RWPE1 (cell line): Measurements from ENCODE around the gene TRABD.

ENCODE experiments used
- CTCF ChIA-PET: fragments of 350-600 bp; sonication (Branson Sonifier 250); formaldehyde crosslinking; extraction: SDS; loops from one replicate; lab custom pipeline; 2021; lab: Yijun Ruan, JAX
- POLR2A ChIA-PET: fragments of 400-600 bp; formaldehyde crosslinking; extraction: SDS; loops from one replicate; lab custom pipeline; 2020; ENCODE audit warnings: antibody characterized with exemption; ENCODE audit not compliant: low non-redundant PET; lab: Yijun Ruan, JAX
- DNase-seq: peaks from one replicate; pipeline ENCODE4 v3.0.0; 2012; ENCODE audit warnings: low spot score
- H3K27ac ChIP-seq: fragments of 450-650 bp; 2 replicates; pipeline ENCODE4 v1.5.1; 2017
- TF ChIP-seq, protein P1 (sequence below): fragments of 450-650 bp; conservative IDR thresholded peaks from 2 replicates; pipeline ENCODE4 v1.5.1; 2017; ENCODE audit warnings: low read depth, mild to moderate bottlenecking

TRABD gene

DNA sequence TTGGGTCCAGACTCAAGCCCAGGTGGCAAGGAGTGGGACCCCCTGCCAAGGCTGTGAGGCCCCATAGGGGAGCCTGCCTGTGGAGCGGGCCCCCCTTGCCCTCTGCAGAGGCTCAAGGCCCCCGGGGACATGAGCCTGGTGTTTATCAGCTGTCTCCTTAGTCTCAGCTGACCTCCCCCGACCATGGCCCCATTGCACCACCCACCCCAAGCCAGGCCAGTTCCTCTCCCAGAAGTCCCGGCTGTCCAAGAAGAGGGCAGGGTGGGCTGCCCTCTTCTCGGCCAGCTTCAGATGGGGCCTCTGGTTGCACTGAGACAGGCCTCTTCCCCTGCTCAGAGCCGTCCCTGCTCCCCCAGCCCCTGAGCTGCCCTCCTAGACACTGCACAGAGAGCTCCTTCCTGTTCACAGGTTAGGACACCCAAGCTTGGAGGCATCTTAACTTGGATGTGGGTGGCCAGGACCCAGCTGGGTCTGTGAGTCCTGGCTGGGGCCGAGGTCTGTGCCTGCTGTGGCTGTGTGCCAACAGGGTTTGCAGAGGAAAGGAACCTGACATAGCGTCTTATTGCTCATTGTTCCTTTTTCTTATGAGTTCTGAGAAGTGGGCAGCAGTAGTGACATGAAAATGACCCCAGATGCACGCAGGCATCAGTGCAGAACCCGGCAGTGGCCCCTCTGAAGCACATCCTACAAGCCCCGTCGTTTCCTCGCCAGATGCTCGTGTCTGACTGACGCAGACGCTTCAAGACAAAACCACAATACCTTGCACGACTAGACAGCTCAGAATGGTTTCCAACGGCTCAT is 5.4 kb downstream of the TRABD start:
- TF ChIP-seq, protein P1, sequence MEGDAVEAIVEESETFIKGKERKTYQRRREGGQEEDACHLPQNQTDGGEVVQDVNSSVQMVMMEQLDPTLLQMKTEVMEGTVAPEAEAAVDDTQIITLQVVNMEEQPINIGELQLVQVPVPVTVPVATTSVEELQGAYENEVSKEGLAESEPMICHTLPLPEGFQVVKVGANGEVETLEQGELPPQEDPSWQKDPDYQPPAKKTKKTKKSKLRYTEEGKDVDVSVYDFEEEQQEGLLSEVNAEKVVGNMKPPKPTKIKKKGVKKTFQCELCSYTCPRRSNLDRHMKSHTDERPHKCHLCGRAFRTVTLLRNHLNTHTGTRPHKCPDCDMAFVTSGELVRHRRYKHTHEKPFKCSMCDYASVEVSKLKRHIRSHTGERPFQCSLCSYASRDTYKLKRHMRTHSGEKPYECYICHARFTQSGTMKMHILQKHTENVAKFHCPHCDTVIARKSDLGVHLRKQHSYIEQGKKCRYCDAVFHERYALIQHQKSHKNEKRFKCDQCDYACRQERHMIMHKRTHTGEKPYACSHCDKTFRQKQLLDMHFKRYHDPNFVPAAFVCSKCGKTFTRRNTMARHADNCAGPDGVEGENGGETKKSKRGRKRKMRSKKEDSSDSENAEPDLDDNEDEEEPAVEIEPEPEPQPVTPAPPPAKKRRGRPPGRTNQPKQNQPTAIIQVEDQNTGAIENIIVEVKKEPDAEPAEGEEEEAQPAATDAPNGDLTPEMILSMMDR: no peak
- CTCF ChIA-PET: interaction anchor here (0.5 to 0.6 kb wide), 2 partner anchors 19 to 184 kb away, joined by 4 read pairs; no protein-coding TSS in a partner anchor
- peak overlapping the region; percentile 97 for H3K27ac ChIP-seq
- POLR2A ChIA-PET: no interaction called here
- DNase-seq: no peak

DNA sequence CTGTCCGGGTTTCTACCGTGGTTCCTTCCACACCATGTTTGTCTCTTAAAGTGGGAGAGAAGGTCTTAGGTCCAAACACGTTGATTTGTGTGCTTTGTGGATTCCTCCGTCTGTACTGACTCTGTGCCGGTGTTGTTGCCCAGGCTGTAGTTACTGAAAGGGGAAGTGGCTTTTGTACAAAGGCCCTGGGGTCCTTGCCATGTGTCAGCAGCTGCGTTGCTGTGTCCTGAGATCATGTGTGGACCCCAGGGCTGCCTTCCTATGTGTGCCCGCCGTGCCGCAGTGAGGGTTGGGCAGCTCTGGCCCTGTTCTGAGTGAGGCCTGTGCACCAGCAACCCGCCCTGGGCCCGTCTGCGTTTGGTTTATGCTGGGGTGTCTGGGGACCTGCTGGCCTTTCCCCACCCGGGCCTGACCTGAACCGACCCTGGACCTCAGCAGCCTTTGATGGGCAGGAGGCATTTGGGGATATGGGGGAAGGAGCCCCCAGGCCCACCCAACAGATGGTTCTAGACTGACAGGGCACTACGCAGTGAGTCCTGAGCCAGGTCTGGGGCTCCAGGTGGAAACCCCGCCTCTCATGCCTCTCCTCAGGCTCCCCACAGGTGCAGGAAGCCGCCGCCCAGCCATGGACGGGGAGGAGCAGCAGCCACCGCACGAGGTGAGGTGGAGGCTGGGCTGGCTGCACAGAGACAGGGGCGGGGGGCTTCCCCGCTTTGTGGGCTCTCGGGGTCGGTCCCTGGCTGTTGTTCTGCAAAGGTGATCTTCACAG is 6.9 kb downstream of the TRABD start:
- CTCF ChIA-PET: no interaction called here
- peak overlapping the region; percentile 97 for H3K27ac ChIP-seq
- DNase-seq: no peak
- TF ChIP-seq, protein P1: no peak
- POLR2A ChIA-PET: no interaction called here

DNA sequence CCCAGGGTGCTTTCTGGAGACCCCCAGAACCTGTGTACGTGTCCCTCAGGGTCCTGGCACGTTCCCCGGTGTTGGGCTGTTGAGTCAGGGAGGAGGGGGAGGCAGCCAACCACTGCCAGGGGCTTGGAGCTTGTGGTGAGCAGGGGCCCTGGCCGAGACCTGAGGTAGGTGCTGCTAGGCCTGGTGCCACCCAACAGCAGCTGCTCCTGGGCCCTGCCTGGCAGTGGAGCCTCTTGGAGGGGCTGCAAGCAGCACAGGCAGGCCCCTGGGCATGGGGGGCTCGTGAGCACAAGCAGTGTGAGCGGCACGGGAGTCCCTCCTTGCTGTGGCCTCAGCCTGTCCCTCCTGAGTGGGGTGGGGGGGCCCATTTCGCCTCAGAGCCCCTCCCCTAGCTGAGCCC is 7.9 kb downstream of the TRABD start:
- ChIA-PET CTCF (no interaction called here), POLR2A (no interaction called here)
- H3K27ac ChIP-seq: peak overlapping the region; percentile 47; the same call in 1 of the 2 replicates
- TF ChIP-seq, protein P1: no peak
- no peak for DNase-seq

DNA sequence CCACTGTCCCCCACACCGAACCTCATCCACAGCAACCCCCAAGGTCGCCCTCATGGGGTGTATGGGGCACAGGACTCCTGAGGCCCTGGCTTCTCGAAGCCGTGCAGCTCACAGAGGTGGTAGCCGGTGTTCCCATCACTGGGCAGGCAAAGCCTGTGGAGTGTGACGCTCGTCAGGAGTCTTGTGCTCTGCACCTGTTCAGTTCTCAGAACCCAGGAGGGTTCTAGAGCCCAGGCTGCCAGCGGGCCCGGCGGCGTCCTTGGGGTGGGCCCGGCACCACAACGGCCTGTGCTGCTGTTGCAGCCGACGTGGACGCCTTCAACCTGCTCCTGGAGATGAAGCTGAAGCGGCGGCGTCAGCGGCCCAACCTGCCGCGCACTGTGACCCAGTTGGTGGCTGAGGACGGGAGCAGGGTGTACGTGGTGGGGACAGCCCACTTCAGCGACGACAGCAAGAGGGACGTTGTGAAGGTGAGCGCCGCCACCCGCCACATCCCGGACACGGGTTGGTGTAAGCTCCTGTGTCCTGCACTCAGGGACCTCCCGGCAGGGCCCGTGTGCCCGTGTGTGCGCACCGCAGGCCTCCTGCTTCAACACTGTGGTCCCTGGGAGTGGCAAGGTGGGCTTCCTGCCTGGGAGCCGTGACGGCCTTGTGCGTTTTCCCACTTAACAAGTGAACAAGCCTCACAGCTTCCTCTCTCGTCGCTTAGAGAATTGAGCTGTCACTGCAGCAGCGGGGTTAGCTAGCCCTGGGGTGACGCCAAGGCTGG is 8.5 kb downstream of the TRABD start:
- ChIA-PET POLR2A (no interaction called here), CTCF (no interaction called here)
- TF ChIP-seq, protein P1: no peak
- no peak for DNase-seq
- peak overlapping the region; percentile 47; the same call in 1 of the 2 replicates for H3K27ac ChIP-seq

DNA sequence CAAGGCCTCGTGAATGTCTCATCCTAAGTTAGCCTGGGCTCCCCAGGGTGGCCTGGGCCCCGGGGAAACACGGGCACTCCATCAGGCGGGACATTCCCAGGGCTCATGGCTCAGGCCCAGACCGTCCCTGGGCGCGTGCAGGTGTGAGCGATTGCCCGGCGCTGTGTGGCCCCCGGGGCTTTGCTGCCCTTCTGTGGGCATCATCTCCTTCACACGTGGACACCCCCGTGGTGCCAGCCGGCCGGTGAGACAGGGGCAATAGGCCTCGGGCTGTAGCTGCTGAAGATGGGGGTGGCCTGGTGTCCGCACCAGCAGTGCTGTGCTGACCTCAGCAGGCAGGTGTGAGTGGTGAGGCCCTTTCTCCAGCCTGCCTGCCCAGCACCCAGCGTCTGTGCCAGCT is 10.5 kb downstream of the TRABD start:
- ChIA-PET POLR2A (no interaction called here), CTCF (no interaction called here)
- peak overlapping the region; percentile 47 for H3K27ac ChIP-seq
- no peak for DNase-seq
- TF ChIP-seq, protein P1: no peak
